ENCODE measurements around the gene FAXDC2. TPM values are rescaled to one million over a fixed set of nuclear protein-coding genes. Genes with fewer than 3 reads are reported as not detected.

The FAXDC2 gene, protein sequence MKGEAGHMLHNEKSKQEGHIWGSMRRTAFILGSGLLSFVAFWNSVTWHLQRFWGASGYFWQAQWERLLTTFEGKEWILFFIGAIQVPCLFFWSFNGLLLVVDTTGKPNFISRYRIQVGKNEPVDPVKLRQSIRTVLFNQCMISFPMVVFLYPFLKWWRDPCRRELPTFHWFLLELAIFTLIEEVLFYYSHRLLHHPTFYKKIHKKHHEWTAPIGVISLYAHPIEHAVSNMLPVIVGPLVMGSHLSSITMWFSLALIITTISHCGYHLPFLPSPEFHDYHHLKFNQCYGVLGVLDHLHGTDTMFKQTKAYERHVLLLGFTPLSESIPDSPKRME
- total RNA-seq, result 10 to 100 TPM; 43.9 to 70.5 TPM

DNA sequence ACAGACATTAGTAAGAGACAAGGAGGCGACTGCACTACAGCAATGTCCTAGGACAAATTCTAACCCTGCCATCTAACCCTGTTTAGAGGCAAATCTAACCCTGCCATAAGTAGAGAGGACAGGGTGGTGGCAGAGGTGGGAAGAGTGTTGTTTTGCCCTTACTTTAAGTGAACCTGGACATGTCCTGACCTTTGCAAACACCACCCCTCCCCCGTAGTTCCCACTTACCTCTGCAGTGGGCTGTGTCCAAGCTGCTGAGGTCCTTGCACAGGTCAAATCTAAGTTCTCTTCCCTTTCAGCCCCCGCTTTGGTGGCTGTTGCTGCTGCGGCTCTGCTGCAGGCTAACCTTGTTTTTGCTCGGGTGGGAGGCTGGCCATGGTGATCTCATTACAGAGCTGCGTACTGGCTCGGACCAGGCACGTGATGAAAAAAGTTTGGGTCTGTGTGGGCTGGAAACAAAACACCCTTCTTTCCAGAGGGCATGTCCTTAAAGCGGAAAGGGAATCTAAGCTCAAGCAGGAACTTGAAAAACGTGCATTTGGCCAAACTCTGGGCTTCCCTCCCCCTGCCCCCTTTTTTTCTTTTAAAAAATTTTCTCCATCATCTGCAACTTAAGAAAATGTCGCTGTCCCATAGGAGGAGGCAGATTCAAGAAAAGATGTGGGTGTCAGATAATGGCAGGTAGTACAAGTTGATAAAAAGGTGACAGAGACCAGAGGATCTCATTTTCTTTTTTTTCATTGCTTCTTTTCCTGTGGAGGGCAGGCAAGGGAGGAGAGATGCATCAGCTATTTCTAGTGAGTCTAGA, at the start of gene FAXDC2:
TSS of gene FAXDC2 (minus strand) at position 349 of the 808 bp plus-strand sequence. CDS start 12,425 bp downstream, outside the sequence.
- Histone ChIP-seq H3K4me1 (ENCODE audit: control insufficient read depth in 1 of 2, low read depth in 2 of 2) (peaks cover 12 to 41% of the 10 kb centered on the region in 2 donors), H3K9me3 (no peaks in the 10 kb centered on the region), H3K27ac (peak within 1 kb of the TSS; percentile 73 to 78), H3K36me3 (no peaks in the 10 kb centered on the region), H3K27me3 (replicated peaks; ENCODE audit: insufficient read depth) (no peaks in the 10 kb centered on the region), H3K4me3 (peak within 1 kb of the TSS; percentile 73)
- TF ChIP-seq, protein P1, sequence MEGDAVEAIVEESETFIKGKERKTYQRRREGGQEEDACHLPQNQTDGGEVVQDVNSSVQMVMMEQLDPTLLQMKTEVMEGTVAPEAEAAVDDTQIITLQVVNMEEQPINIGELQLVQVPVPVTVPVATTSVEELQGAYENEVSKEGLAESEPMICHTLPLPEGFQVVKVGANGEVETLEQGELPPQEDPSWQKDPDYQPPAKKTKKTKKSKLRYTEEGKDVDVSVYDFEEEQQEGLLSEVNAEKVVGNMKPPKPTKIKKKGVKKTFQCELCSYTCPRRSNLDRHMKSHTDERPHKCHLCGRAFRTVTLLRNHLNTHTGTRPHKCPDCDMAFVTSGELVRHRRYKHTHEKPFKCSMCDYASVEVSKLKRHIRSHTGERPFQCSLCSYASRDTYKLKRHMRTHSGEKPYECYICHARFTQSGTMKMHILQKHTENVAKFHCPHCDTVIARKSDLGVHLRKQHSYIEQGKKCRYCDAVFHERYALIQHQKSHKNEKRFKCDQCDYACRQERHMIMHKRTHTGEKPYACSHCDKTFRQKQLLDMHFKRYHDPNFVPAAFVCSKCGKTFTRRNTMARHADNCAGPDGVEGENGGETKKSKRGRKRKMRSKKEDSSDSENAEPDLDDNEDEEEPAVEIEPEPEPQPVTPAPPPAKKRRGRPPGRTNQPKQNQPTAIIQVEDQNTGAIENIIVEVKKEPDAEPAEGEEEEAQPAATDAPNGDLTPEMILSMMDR (IDR thresholded peaks at IDR 0.05), result no peak
- ATAC-seq (ENCODE audit: insufficient number of reproducible peaks, low FRiP score, low read depth), result peak; percentile 95
- DNase-seq (ENCODE audit: low spot score), result peak; percentile 55

DNA sequence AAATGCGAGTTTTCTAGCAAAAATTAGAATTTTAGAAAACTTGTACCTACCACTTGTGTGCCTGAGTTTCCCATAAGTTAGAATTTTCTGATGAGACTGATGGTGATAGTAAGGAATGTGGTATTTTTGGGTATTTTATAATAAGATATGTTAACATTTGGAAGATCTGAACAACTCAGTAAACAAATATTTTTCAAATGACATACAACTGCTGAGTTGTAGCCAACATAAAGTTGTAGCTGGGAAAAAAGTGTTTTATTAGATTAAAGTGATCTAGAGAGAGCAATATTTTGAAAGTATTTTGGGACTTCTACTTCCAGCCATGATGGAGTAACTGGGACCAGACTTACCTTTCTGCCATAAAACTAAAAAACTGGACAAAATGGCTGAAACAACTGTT, 49.7 kb upstream of the FAXDC2 start:
- no peaks in the 10 kb centered on the region for H3K27me3 ChIP-seq (replicated peaks; ENCODE audit: insufficient read depth)
- H3K36me3 ChIP-seq, result peaks cover 18% of the 10 kb centered on the region
- peak overlapping the region; percentile 67 to 82 for H3K27ac ChIP-seq
- DNase-seq (ENCODE audit: low spot score) (no peak), ATAC-seq (ENCODE audit: insufficient number of reproducible peaks, low FRiP score, low read depth) (no peak)
- TF ChIP-seq, protein P1 (IDR thresholded peaks at IDR 0.05), result no peak
- no peaks in the 10 kb centered on the region for H3K9me3 ChIP-seq
- peaks cover 2 to 30% of the 10 kb centered on the region in 2 donors for H3K4me1 ChIP-seq (ENCODE audit: control insufficient read depth in 1 of 2, low read depth in 2 of 2)
- no peak overlapping the region for H3K4me3 ChIP-seq

DNA sequence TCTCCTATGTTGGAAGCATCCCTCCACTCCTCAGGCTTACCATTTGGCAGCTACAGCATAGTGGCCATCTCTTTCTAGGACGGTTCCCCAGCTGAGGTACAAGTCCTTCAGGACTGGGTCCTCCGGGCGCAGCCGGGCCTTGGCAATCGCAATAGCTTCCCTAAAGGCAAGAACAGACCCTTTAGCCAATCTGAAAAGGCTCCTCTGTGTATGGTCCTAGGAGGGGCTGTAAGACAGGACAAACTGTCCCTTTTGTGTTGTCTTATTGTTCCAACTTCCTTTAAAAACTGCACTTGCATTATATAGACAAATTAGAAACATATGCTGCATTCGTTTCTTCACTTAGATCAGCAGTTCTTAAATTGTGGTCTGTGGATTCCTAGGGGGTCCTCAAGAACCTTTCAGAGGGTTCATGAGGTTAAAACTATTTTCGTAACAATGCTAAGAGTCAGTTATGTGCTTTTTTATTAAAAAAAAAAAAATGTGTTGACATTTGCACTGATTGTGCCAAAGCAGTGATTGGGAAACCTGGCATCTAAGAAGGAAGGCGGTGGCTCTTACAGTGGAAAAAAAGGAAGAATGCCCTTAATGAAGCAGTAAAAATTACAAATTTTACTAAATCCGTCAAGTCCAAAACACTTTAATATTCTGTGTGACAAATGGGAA, 48.9 kb upstream of the FAXDC2 start:
- H3K27ac ChIP-seq, result peak overlapping the region; percentile 27 to 82

DNA sequence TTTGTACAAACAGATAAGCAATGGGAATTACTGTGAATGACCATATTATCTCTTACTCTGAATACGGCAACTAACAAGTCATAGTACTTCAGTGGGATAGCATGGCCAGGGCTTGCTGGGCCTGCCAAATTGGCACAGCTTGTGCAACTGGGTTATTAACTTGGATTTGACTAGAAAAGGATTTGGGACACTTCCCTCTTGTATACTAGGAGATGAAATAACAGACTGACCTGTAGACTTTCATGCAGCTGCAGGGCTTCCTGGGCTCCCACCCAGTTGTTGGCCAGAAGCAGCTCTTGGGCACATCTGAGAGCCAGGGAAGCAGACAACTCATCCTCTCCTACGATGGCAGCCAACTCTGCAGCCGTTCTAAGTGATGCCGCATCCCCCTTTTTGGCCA, 47.8 kb upstream of the FAXDC2 start:
- no peak for DNase-seq (ENCODE audit: low spot score)

More for the DNA sequence above, 48.9 kb upstream of the FAXDC2 start:
- TF ChIP-seq, protein P1 (IDR thresholded peaks at IDR 0.05), result no peak
- H3K36me3 ChIP-seq, result peaks cover 11% of the 10 kb centered on the region
- no peak for DNase-seq (ENCODE audit: low spot score)
- H3K4me3 ChIP-seq, result no peak overlapping the region
- ATAC-seq (ENCODE audit: insufficient number of reproducible peaks, low FRiP score, low read depth), result no peak
- peaks cover 2 to 30% of the 10 kb centered on the region in 2 donors for H3K4me1 ChIP-seq (ENCODE audit: control insufficient read depth in 1 of 2, low read depth in 2 of 2)
- no peaks in the 10 kb centered on the region for H3K27me3 ChIP-seq (replicated peaks; ENCODE audit: insufficient read depth)
- no peaks in the 10 kb centered on the region for H3K9me3 ChIP-seq

More for the DNA sequence above, 47.8 kb upstream of the FAXDC2 start:
- Histone ChIP-seq H3K36me3 (peaks cover 16% of the 10 kb centered on the region), H3K9me3 (no peaks in the 10 kb centered on the region), H3K27ac (peak overlapping the region; percentile 27 to 82), H3K4me3 (no peak overlapping the region), H3K27me3 (replicated peaks; ENCODE audit: insufficient read depth) (no peaks in the 10 kb centered on the region), H3K4me1 (ENCODE audit: control insufficient read depth in 1 of 2, low read depth in 2 of 2) (peaks cover 2 to 30% of the 10 kb centered on the region in 2 donors)
- no peak for ATAC-seq (ENCODE audit: insufficient number of reproducible peaks, low FRiP score, low read depth)
- TF ChIP-seq, protein P1 (IDR thresholded peaks at IDR 0.05), result no peak

Data from thoracic aorta (tissue), 2 donors.